HG03457 (cell line): Measurements from ENCODE around the gene PRR5L.

Experiments used
- ATAC-seq: cut with Tn5 transposase; IDR thresholded peaks from one replicate; pipeline ENCODE4 v1.9.1; 2021; ENCODE audit warnings: moderate number of reproducible peaks; ENCODE audit not compliant: unreplicated experiment

The PRR5L gene

GRCh38 chr11:36398231-36398953 is 102.3 kb downstream of the PRR5L start:
- no peak for ATAC-seq

GRCh38 chr11:36399236-36399635 is 103.1 kb downstream of the PRR5L start:
- no peak for ATAC-seq

- ATAC-seq = no peak
Measured at GRCh38 chr11:36399745-36400144, 103.7 kb downstream of the PRR5L start.

- ATAC-seq = no peak
Measured at GRCh38 chr11:36400766-36401455, 104.8 kb downstream of the PRR5L start.

- ATAC-seq = no peak
Measured at GRCh38 chr11:36402568-36403170, 106.6 kb downstream of the PRR5L start.

- no peak for ATAC-seq
Measured at GRCh38 chr11:36403661-36404060, 107.6 kb downstream of the PRR5L start.

- no peak for ATAC-seq
Measured at GRCh38 chr11:36404831-36405230, 108.7 kb downstream of the PRR5L start.

GRCh38 chr11:36405585-36406367 is 109.7 kb downstream of the PRR5L start:
- ATAC-seq = no peak

- ATAC-seq = no peak
Measured at GRCh38 chr11:36407356-36407755, 111.3 kb downstream of the PRR5L start.

GRCh38 chr11:36408498-36409136 is 112.5 kb downstream of the PRR5L start:
- no peak for ATAC-seq

- no peak for ATAC-seq
Measured at GRCh38 chr11:36409152-36409816, 113.2 kb downstream of the PRR5L start.

GRCh38 chr11:36411202-36411640 is 115.1 kb downstream of the PRR5L start:
- peak; percentile 77 for ATAC-seq

- no peak for ATAC-seq
Measured at GRCh38 chr11:36412781-36413383, 116.8 kb downstream of the PRR5L start.

- ATAC-seq = no peak
Measured at GRCh38 chr11:36417154-36417553, 121.1 kb downstream of the PRR5L start.

- no peak for ATAC-seq
Measured at GRCh38 chr11:36419791-36420424, 123.8 kb downstream of the PRR5L start.

- no peak for ATAC-seq
Measured at GRCh38 chr11:36421546-36422155, 125.6 kb downstream of the PRR5L start.

GRCh38 chr11:36425561-36426081 is 129.5 kb downstream of the PRR5L start:
- no peak for ATAC-seq

- no peak for ATAC-seq
Measured at GRCh38 chr11:36426226-36426848, 130.2 kb downstream of the PRR5L start.
